ENCODE results near the gene PTPRG. TPM values are rescaled to one million over a fixed set of nuclear protein-coding genes. Genes with fewer than 3 reads are reported as not detected.

The PTPRG gene
- polyA plus RNA-seq, 1 donor (not counting 4 experiments of a cell fraction or from before 2014, with no cell fraction given): 12.1 TPM

DNA sequence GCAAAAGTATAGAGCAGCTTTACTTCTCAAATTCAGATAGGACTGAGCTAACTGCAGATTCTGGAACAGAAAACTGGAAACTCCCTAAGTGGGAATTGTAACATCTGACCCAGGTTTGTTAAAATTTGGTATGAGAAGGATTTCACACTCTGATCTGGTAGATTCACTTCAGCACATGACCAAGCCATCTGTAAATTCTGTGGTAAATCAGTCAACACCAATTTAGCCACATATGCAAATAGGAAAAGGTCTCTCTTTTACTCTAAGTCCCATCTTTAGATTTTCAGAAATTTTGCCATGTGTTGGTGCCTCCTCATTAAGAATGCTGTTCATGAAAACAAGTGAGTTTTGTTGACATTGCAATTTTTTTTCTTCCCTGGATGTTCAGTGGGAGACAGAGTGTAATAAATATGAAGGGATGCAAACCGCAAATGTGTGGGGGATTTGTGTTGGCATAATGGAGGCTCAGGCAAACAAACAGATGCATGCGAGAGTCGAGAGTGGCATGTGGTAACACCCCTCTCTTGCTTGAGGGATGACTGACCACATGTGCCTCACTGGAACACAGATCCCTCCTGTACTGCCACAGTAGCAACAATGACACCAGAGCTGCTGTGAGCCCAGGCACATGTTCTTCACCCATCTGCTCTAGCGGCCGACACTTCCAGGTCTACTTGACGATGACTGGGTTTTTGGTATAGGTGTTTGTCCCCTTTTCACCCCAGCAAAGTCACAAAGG lies 665.4 kb downstream of the PTPRG start:
- H3K4me2 ChIP-seq (ENCODE audit: control insufficient read depth, extremely low read depth, insufficient read depth, low read depth, low read length): no peak overlapping the region

GRCh38 chr3:62228467-62228866 lies 667.1 kb downstream of the PTPRG start:
- H3K9me1 ChIP-seq (ENCODE audit: control insufficient read depth, extremely low read depth, insufficient read depth, low read length): no peaks in the 10 kb centered on the region
- H3K9ac ChIP-seq (ENCODE audit: control insufficient read depth, extremely low read depth, insufficient read depth, low read length): no peak overlapping the region
- no peaks in the 10 kb centered on the region for H3K9me3 ChIP-seq (ENCODE audit: control insufficient read depth, low read depth, low read length)
- H3K4me3 ChIP-seq (ENCODE audit: control insufficient read depth in 2 of 3, extremely low read depth in 1 of 3, insufficient read depth in 2 of 3, low read depth in 1 of 3, low read length in 3 of 3): no peak overlapping the region
- no peak overlapping the region for H2AFZ ChIP-seq (ENCODE audit: control insufficient read depth, low read length)
- DNase-seq (ENCODE audit: low read depth, low spot score): no peak
- no peak overlapping the region for H3K27ac ChIP-seq (ENCODE audit: control insufficient read depth, insufficient read depth, low read length)
- H3K36me3 ChIP-seq (ENCODE audit: control insufficient read depth in 2 of 2, extremely low read depth in 1 of 2, insufficient read depth in 2 of 2, low read length in 2 of 2): no peaks in the 10 kb centered on the region
- no peaks in the 10 kb centered on the region for H3K79me2 ChIP-seq (ENCODE audit: control insufficient read depth, insufficient read depth, low read length)
- no peak for TF ChIP-seq EZH2 (IDR thresholded peaks at IDR 0.05; ENCODE audit: low read length)
- no peak for TF ChIP-seq CTCF (optimal IDR thresholded peaks at IDR 0.05 in 1 of 3, IDR thresholded peaks at IDR 0.05 in 1 of 3, conservative IDR thresholded peaks at IDR 0.05 in 1 of 3; ENCODE audit: extremely low read depth in 1 of 3, insufficient read depth in 2 of 3, low read length in 3 of 3)
- FAIRE-seq: no peak
- no peaks in the 10 kb centered on the region for H4K20me1 ChIP-seq (ENCODE audit: control insufficient read depth, extremely low read depth, insufficient read depth, low read length)
- H3K27me3 ChIP-seq (ENCODE audit: control insufficient read depth, extremely low read depth, insufficient read depth, low read length): no peaks in the 10 kb centered on the region
- no peaks in the 10 kb centered on the region for H3K4me1 ChIP-seq (ENCODE audit: control insufficient read depth, extremely low read depth, insufficient read depth, low read length)
- dilution Hi-C loops (cut with MboI; ENCODE audit: extremely low pct_ligation_motif_present, low sequenced_read_pairs): no loop called here
- H3K4me2 ChIP-seq (ENCODE audit: control insufficient read depth, extremely low read depth, insufficient read depth, low read depth, low read length): no peak overlapping the region

More for the DNA sequence above, 665.4 kb downstream of the PTPRG start:
- FAIRE-seq: no peak
- H3K27me3 ChIP-seq (ENCODE audit: control insufficient read depth, extremely low read depth, insufficient read depth, low read length): no peaks in the 10 kb centered on the region
- no peak overlapping the region for H2AFZ ChIP-seq (ENCODE audit: control insufficient read depth, low read length)
- H3K79me2 ChIP-seq (ENCODE audit: control insufficient read depth, insufficient read depth, low read length): no peaks in the 10 kb centered on the region
- H3K4me1 ChIP-seq (ENCODE audit: control insufficient read depth, extremely low read depth, insufficient read depth, low read length): no peaks in the 10 kb centered on the region
- no peak overlapping the region for H3K9ac ChIP-seq (ENCODE audit: control insufficient read depth, extremely low read depth, insufficient read depth, low read length)
- no peaks in the 10 kb centered on the region for H3K9me3 ChIP-seq (ENCODE audit: control insufficient read depth, low read depth, low read length)
- H3K4me3 ChIP-seq (ENCODE audit: control insufficient read depth in 2 of 3, extremely low read depth in 1 of 3, insufficient read depth in 2 of 3, low read depth in 1 of 3, low read length in 3 of 3): no peak overlapping the region
- H3K36me3 ChIP-seq (ENCODE audit: control insufficient read depth in 2 of 2, extremely low read depth in 1 of 2, insufficient read depth in 2 of 2, low read length in 2 of 2): peaks cover 0 to 4% of the 10 kb centered on the region in 2 experiments
- dilution Hi-C loops (cut with MboI; ENCODE audit: extremely low pct_ligation_motif_present, low sequenced_read_pairs): no loop called here
- TF ChIP-seq CTCF (optimal IDR thresholded peaks at IDR 0.05 in 1 of 3, IDR thresholded peaks at IDR 0.05 in 1 of 3, conservative IDR thresholded peaks at IDR 0.05 in 1 of 3; ENCODE audit: extremely low read depth in 1 of 3, insufficient read depth in 2 of 3, low read length in 3 of 3) (no peak), EZH2 (IDR thresholded peaks at IDR 0.05; ENCODE audit: low read length) (no peak)
- no peaks in the 10 kb centered on the region for H4K20me1 ChIP-seq (ENCODE audit: control insufficient read depth, extremely low read depth, insufficient read depth, low read length)
- no peak overlapping the region for H3K27ac ChIP-seq (ENCODE audit: control insufficient read depth, insufficient read depth, low read length)
- no peaks in the 10 kb centered on the region for H3K9me1 ChIP-seq (ENCODE audit: control insufficient read depth, extremely low read depth, insufficient read depth, low read length)
- no peak for DNase-seq (ENCODE audit: low read depth, low spot score)

Data from keratinocyte (primary cell).